Left renal pelvis (tissue), 4 donors: ENCODE results near the gene NDUFB5. TPM values are rescaled to one million over a fixed set of nuclear protein-coding genes. Genes with fewer than 3 reads are reported as not detected.
"Not testable (repeated sequence)": the region's sequence is repeated elsewhere in the genome, so short reads cannot be mapped to it uniquely, and the experiment has no call there.

ENCODE experiments used
- DNase-seq, 4 donors: peaks; one replicate each; pipeline ENCODE4 v3.0.0-alpha.2; 2013; ENCODE audit warnings: low read depth in 4 of 4, low spot score in 3 of 4
- polyA plus RNA-seq, 4 donors: library from polyadenylated mRNA; unstranded; fragments of 120-200 nt; gene quantifications; one replicate each; pipeline ENCODE4 v1.2.1, GENCODE V29; 2013; ENCODE audit not compliant: insufficient read length in 4 of 4

The NDUFB5 gene
- polyA plus RNA-seq, 4 donors = 116 to 246 (median 188) TPM

- DNase-seq = no peak
These were observed 19.9 kb downstream of the NDUFB5 start for GRCh38 chr3:179624451-179624850.

- no peak for DNase-seq
These were observed 26.3 kb downstream of the NDUFB5 start for GRCh38 chr3:179630753-179631451.

- no peak for DNase-seq
These were observed 35.9 kb downstream of the NDUFB5 start for GRCh38 chr3:179640469-179640868.

GRCh38 chr3:179642871-179643270 lies 38.3 kb downstream of the NDUFB5 start:
- DNase-seq = no peak

GRCh38 chr3:179643837-179644236 lies 39.2 kb downstream of the NDUFB5 start:
- DNase-seq = not testable (repeated sequence)

GRCh38 chr3:179646177-179646576 lies 41.6 kb downstream of the NDUFB5 start:
- no peak for DNase-seq

GRCh38 chr3:179651687-179652446 lies 47.3 kb downstream of the NDUFB5 start:
- no peak for DNase-seq

GRCh38 chr3:179652447-179653095 lies 48.0 kb downstream of the NDUFB5 start, which contains the start of gene USP13:
TSS of gene USP13 (plus strand) at chr3:179653040. CDS start at chr3:179653226, 186 bp downstream.
- peak in 3 of 4 donors; percentile 61 to 64 (median 63) for DNase-seq

- DNase-seq = peak in 3 of 4 donors; percentile 48 to 67 (median 58)
These were observed 48.7 kb downstream of the NDUFB5 start for GRCh38 chr3:179653096-179653797.

- no peak for DNase-seq
These were observed 50.6 kb downstream of the NDUFB5 start for GRCh38 chr3:179655236-179655635.

GRCh38 chr3:179658606-179659005 lies 54.0 kb downstream of the NDUFB5 start:
- DNase-seq = no peak

GRCh38 chr3:179660872-179661271 lies 56.3 kb downstream of the NDUFB5 start:
- no peak for DNase-seq

GRCh38 chr3:179661777-179662176 lies 57.2 kb downstream of the NDUFB5 start:
- DNase-seq = no peak

GRCh38 chr3:179663093-179663492 lies 58.5 kb downstream of the NDUFB5 start:
- DNase-seq = no peak

- DNase-seq = no peak
These were observed 61.4 kb downstream of the NDUFB5 start for GRCh38 chr3:179666030-179666429.

- no peak for DNase-seq
These were observed 61.9 kb downstream of the NDUFB5 start for GRCh38 chr3:179666436-179667035.

GRCh38 chr3:179668429-179668828 lies 63.8 kb downstream of the NDUFB5 start:
- no peak for DNase-seq

- DNase-seq = no peak
These were observed 65.7 kb downstream of the NDUFB5 start for GRCh38 chr3:179670311-179670710.

- DNase-seq = no peak
These were observed 66.7 kb downstream of the NDUFB5 start for GRCh38 chr3:179671309-179671708.

- DNase-seq = no peak
These were observed 67.2 kb downstream of the NDUFB5 start for GRCh38 chr3:179671747-179672242.
